ENCODE data around the gene AKNAD1.
"Not testable (repeated sequence)": the region's sequence is repeated elsewhere in the genome, so short reads cannot be mapped to it uniquely, and the experiment has no call there.

Gene AKNAD1, protein sequence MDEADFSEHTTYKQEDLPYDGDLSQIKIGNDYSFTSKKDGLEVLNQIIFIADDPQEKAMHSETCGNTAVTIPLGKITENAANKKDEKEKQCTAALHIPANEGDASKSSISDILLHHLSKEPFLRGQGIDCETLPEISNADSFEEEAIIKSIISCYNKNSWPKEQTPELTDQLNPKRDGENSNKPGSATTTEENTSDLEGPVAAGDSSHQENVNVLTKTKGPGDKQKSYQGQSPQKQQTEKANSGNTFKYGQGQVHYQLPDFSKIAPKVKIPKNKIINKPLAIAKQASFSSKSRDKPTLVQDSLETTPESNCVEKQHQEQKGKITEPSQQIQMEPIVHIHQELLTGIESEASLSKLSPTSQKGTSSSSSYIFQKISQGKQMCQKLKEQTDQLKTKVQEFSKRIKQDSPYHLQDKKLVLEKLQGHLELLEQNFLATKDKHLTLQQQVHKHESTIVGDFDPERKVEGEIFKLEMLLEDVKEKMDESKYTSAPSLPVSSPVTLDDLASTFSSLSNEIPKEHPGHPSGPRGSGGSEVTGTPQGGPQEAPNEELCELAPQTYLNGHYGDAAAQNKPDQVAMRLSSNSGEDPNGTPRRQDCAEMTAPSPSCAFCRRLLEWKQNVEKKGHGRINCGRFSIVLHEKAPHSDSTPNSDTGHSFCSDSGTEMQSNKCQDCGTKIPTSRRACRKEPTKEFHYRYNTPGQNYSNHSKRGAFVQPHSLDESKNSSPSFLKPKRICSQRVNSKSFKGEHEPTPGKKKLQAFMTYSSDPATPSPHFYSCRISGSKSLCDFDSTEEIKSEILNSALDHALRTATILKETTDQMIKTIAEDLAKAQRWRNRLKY

DNA sequence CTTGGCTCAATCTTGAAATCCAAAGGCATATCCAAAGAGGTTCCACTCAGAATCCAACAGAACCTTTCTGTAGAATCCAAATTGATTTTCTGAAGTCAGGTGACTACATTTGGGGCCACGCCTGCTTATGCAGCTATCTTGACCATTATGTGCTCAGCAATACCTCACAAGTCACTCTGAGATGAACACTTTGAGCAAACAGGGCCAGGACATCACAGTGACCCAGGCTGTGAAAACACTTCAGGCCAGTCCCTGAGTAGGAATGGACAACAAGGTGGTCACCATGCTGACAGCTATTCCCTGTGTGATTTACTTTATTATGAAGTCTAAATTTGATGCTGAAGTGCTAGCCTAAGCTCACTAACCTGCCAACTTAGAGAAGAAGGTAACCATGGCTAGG, at the start of gene AKNAD1:
TSS of gene AKNAD1 (minus strand) at position 101 of the 400 bp plus-strand sequence. CDS start 4,430 bp downstream, outside the sequence.
- no peak for DNase-seq

DNA sequence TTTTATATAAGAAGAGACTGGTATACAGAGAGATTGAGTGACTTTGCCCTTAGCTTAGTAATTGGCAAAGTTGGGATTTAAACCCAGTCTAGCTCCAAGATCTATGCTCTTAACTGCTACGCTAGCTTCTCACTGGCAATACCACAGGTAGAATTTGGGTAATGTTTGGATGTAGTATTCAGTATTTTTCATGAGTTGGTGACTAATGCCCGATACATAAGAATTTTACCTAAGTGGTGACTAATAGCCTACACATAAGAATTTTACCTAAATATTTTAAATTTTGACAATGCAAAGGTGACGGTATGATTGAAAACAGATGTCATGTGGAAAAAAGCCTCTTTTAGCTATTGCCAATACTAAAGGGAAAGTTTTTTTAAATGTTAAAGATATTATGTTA, 44.2 kb upstream of the AKNAD1 start:
- DNase-seq, result no peak

DNA sequence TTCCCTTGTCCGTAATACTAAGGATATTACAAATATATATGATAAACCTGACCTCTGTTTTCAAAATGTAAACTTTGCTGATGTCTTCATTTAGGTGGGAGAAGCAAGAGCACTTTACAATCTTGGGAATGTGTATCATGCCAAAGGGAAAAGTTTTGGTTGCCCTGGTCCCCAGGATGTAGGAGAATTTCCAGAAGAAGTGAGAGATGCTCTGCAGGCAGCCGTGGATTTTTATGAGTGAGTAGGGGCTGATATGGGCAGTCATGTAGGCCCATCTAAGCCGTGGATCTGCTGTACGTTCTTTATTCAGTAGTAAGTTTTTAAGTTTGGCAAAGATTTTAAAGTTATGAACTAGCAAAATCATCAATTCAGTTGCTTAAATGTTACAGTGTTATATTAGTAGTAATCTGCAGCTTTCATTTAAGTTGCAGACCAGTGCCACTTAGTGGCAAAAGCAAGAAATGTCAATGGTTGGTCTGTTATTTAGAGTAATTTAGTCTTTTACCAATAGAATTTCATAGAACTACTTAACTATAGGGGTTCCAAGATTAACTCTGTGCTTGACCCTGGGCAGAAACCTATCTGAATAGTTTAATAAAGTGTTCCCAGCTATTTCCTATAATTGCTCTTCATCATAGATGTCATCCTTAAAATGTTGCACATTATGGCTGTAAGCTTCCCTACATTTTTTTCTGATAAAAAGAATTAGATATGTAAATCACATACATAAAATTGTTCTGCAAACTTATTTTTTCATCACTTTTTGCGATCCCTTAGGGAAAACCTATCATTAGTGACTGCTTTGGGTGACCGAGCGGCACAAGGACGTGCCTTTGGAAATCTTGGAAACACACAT, 41.2 kb upstream of the AKNAD1 start:
- peak; percentile 32 for DNase-seq

DNA sequence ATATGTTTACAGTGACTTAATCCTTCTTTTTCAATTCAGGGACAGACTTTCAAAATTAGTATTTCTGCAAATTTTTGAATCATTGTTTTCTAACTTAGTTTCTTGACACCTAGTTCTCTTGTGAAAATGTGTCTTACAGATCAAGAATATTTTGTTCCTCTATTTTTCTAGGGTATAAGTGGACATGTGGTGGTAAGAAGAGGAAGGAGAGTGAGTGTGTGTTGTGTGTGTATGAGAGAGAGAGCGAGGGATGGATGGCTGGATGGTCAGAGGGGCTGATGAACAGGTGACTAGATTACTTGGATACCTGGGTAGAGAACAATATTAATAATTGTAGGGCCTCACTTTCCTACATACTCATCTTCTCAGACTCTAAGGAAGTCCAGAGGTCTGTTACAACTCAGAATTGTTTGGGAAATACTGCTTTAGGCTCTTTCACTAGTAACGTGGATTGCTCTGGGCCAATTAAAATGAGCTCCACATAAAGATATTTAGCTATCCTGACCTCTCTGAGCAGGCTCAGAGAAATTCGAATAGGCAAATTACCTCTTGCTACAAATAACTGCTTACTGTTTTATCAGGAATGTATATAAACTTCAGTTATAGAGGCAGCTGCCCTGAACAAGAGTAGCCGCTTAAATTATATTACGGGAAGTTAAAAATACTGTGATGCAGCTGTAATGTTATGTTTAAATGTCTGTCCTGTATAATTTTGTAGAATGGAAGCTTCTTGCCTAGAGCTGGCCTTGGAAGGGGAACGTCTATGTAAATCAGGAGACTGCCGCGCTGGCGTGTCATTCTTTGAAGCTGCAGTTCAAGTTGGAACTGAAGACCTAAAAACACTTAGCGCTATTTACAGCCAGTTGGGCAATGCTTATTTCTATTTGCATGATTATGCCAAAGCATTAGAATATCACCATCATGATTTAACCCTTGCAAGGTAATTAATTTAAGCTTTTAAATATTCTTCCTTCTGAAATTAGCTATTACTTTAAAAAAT, 39.6 kb upstream of the AKNAD1 start:
- DNase-seq, result no peak

DNA sequence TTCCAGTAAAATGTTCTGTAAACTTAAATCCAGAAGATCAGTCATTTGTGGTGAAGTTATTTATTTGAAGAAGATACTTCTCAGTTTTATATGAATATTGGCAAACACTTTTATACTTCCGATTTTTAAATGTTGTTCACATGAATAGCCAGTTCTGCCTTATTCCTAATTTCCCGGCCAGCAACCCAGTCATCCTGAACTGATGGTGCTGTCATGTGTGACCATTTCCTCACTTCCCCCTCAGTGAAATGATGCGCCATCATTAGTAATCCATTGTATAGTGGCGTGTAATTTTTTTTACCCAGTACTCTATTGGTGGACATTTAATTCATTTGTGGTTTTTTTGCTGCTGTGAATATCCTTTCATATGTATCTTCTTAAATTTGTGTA, 36.2 kb upstream of the AKNAD1 start:
- DNase-seq, result no peak

DNA sequence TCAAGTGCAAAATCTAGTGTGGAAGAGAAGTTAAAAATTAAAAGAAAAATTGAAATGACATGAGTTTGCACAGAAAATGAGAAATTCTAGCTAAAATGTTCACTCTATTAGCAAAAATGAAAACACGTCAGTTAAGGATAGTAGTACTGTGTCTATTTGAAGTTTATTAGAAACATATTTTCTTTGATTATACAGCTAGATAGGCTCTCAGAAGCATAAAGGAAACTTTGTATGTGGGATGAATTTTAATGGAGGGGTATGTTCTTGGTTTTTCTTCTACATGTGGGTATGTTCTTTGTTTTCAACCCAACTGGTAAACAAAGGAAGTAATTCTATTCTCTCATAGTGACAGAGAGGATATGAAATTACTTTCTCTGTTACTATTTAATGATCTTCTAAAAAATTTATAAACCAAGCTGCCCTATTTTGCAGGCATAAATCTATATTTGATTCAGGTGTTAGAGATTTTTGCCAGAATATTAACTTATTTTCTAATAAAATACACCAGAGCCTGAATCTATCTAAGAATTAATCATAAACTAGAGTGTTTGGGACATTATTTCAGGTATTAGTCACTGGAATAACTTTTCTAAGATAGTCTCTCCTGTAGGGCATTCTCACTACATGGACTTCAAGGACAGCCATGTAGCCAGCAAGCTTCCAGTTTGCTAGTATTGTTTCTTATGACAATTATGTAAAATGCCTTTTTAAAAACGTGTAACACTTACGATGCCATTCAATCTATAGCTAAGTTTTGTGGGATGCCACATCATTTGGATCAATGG, 35.7 kb upstream of the AKNAD1 start:
- no peak for DNase-seq

DNA sequence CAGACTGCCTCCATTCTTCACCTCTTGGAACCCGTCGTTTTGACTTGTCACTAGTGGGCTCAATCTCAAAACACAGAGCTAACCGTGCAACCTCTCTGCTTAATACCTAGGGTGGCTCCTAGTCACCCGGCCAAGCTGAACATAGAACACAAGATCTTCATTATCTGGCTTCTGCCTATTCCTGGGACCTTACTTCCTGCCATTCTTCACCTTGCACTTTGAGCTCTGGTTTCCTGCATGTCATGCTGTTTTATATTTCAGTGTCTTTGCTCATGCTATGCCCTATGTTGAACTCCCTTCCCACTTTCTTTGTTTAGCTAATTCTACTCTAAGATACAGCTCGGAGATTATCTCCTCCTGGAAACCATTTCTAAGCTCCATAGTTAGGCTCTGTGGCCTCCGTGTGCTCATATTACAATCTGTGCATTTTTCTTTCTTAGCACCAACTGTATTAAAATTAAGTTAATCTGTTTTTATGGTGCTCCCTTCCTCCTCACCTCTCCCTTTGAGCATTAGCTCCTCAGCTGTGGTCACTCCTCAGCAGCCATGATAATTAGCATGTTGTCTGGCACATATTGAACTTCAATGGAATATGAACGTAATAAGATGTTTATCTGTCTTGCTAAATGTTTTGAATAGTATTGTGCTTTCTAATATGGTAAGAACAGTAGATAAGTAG, 33.0 kb upstream of the AKNAD1 start:
- DNase-seq, result no peak

DNA sequence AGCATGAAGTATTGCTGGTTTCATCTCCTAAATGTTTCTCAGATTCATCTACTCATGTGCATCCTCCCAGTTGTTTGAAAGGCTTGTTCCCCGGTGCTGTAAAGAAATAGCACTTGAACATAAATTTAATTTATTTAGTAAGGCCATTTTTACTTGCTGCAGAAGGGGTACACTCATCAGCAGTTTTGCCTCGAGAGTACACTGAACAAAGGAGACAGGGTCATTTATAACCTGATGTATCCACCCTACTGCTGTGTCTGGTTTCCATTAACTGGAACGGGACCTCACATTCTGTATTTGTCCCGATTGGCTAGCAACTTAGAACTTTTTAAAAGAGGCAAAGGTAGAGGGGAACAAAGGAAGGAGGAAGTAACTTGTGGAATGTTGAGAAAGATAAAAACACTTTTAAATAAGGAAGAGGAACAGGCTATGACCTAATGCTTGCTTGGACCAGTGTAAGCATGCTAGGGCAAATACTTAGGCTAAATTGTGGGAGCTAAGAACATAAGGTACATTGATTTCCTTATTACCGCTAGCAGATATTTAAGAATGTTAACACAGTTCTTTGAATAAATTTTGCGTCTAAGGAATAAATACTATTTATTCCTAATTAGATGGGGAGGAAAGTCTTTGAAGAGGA, 32.2 kb upstream of the AKNAD1 start:
- not testable (repeated sequence) for DNase-seq

DNA sequence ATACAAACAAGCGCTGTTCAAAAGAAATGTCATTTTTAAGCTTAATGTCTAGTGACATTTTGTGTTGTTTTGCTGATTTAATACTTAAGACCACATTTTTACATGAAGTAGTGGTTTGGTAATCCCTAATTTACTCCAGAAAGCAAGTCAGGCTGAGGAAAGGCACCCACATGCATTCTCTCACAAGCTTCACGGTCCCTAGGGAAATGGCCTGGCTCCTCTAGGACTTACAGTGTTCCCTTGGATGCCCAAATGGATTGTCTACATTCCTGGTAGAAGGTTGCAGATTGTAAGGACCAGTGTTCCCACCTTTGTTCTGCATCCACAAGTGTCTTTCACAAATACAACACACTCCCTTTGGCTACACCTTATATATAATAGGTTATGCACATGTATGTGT, 29.4 kb upstream of the AKNAD1 start:
- DNase-seq, result no peak

DNA sequence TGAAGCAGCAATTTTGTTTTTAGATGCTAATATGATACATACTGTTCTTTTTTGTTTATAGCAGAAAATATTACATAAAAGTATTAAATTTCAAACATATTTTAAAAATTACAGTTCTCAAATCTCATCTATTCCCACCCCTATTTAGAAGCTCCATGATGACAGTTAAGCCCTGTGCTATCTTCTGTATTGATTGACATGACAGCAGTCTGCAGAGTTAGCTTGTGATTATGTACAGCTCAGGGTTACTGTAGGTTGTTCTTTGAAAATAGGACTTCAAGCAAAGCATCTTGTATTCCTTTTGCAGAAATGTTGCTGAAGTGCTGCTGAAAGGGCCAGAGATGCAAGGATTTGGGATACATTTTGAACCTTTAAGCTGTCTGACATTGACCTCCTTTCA, 28.1 kb upstream of the AKNAD1 start:
- no peak for DNase-seq

DNA sequence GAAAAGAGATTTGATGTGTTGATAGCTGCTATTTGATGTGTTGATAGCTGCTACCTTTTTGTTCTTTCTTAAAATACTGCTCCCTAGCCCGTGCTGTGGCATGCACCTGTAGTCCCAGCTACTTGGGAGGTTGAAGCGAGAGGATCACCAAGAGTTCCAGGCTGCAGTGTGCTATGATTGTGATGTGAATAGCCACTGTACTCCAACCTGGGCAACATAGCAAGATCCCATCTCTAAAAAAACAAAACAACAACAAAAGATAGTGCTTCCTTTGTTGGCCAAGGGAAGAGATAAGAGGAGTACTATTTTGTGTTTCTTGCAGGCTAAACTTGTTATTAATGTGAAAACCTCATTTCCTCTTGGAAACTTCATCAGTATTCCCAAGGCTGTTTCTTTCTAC, 25.9 kb upstream of the AKNAD1 start:
- no peak for DNase-seq

DNA sequence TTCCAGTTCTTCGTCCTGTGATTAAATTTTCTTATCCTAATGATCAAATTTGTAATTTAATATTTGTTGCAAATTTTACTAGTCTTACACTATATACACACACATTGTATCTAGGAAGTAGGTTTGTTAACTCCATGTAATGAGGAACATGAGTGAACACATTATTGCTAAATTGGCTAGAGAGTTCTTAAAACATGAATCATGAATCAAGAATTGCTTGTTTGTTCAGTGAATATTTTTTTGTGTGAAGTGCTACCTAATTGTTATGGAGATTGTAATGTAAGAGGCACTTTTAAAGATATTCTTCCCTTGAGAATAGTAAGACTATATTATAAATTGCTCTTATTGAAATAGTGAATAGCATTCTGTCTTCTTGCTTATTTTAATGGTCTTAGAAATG, 24.5 kb upstream of the AKNAD1 start:
- no peak for DNase-seq

DNA sequence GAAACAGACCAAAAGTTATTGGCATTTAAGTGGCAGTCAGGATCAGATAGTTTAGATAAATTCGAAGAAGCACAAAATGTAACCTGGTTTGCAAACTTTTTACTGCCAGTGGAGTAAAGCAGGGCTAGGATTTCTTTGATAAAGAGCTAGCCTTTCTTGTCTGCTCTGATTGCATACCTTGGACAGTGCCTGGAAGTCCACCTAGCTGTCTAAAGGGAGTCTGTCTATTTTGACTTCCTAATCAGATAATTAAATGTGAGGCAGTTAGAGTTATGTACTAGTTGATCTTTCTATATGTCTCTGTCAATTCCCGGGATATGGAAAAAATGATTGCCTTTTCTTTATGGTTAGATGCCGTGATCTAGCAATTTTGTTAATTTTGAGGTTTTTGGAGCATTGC, 24.0 kb upstream of the AKNAD1 start:
- no peak for DNase-seq

DNA sequence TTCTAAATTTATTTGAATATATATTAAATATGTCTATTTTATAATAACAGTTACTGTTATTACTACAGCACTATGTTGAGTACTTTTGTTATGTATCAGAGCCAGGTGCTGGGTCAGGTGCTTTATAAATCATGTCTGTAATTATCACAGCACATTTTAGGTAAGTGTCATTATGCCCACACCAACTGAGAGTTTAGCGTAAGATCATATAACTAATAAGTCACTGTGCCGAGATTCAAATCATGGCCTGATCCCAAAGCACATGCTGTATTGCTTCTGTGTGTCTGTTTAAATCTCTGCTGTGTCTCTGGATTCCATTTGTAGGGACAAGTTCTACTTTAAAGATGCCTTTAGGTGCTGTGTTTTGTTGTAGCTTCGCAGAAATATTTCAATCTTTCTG, 21.8 kb upstream of the AKNAD1 start:
- DNase-seq, result no peak

DNA sequence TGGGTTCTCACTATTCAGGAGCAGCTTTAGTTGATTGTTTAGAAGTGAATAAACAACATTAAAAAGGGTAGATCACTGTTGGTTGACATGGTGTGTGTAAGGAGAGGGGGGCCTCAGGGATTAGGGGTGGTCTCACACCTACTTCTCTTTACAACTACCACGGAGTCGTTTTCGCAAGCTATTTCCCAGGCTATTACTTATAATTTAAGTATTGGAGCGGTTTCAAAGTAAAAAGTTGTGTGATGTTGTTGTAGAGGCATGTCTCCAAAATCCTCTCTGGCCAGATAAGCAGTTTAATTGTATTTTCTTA, 21.2 kb upstream of the AKNAD1 start:
- no peak for DNase-seq

DNA sequence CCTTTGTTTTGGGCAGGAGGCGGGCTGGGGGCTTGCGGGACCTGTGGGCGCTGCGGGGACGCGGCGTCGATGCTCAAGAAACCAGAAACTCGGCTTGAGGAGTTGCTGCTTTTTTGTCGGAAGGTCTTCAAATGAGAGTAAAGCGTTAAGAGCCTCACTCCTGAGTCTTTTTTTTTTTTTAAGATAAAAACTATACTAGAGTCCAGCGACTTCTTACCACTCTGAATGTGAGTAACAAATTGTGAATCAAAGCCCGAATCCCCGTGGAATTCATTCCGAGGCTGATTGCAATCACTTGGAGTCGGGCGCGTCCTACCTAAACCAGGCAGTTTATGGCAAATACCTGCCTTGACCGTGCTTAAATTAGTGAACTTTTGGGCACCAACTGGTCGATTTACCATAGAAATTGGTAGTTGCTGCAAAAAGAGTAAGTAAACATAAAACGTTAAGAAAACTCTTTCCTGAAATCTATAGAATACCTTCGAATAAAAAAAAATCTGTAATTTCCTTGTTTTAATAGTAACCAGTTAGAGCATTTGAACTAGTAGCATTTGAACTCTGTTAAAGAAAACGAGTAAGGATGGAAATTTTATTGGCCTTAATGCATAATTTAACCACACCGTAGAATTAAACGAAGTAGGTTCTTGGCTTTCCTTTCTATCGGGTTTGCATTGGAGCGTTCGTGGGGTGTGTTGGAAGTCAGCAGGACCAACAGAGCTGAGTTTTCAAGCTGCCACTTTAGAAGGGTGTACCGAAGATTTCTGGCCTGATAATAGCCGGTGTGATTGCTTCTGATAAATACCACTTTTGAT, 20.7 kb upstream of the AKNAD1 start:
- no peak for DNase-seq

DNA sequence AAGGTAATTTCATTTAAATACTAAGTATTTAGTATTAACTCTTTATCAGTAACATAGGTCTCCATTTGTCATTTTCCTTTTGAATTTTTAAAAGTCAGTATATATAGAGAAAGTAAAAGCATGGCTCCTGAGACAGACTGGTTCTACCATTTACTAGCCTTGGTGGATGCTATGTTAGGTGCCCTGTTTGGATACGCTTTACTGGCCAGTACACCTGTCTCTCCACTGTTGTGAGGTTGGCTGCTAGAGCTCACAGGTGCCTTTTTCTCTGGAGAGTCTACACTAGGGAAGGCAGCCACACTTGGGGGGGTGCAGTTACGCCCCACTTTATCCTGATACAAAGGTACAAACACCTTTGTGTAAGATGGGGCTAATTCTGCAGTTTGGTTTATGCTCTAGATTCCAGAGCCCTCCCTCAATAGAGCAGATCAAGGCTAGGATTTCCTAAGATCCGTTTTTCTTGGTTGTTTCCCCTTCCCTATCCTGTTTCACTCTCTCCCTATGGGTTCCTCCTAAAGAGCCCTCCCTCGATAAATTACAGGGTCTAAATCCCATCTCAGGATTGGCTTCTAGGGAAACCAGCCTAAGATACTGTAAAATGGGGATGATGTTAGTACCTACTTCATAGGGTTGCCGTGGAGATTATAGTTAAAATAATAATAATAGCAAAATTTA, 14.3 kb upstream of the AKNAD1 start:
- no peak for DNase-seq

DNA sequence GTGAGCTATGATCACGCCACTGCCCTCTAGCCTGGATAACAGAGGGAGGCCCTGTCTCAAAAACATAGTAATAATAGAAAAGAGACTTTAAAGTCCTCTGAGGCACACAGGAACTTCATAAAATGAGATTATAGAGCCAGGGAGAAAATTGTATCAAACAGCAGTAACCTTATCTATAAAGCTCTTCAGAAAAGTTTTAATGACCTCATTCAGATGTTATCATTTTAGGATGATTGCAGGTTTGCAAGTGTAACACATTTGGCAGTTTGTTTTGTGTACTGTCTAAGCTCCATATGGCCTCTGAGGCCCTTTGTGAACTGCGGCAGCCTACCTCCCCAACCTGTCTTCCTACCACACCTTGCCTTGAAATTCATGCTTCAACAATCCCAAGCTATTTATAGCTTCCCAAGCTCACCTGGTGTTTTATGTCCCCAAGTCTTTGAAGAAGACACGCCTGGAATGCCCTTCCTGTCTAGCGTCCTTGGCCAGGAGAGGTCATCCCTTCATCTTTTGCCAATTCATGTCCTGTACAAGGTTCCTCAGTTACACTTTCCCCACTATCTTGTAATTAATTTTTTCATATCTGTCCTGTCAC, 8.5 kb upstream of the AKNAD1 start:
- DNase-seq, result no peak
